Breast epithelium (tissue), 3 donors: ENCODE data around the gene UGT1A3.
"Not testable (repeated sequence)": the region's sequence is repeated elsewhere in the genome, so short reads cannot be mapped to it uniquely, and the experiment has no call there.

Experiments
- POLR2A ChIP-seq: fragments of 450-650 bp; IDR thresholded peaks from one replicate; pipeline ENCODE4 v1.6.1; 2016; ENCODE audit warnings: antibody characterized with exemption, mild to moderate bottlenecking, moderate library complexity
- TF ChIP-seq, protein P1 (sequence below), 3 donors: fragments of 450-650 bp; IDR thresholded peaks; one replicate each; pipeline ENCODE4 v1.5.1; 2016 to 2017; ENCODE audit warnings: antibody characterized with exemption in 3 of 3, mild to moderate bottlenecking in 3 of 3, moderate library complexity in 3 of 3

DNA sequence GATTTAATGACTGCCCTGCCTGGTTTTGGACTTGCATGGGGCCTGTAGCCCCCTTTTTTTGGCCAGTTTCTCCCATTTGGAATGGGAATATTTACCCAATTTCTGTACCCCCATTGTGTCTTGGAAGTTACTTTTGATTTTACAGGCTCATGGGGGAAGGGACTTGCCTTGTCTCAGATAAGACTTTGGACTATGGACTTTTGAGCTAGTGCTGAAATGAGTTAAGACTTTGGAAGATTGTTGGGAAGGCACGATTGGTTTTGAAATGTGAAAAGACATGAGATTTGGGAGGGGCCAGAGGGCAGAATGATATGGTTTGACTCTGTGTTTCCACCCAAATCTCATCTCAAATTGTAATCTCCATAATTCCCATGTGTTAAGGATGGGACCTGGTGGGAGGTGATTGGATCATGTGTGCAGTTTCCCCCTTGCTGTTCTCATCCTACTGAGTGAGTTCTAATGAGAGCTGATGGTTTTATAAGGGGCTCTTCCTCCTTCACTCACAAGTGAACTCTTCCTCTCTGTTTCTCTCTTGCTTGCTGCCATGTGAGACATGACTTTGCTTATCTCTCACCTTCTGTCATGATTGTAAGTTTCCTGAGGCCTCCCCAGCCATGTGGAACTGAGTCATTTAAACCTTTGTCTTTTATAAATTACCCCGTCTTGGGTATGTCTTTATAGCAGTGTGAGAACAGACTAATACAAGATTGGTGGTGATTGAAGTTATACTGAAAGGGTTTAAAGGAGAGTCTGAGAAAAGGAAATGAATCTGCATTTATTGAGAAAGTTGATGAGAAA lies 22.6 kb downstream of the UGT1A3 start:
- TF ChIP-seq, protein P1, sequence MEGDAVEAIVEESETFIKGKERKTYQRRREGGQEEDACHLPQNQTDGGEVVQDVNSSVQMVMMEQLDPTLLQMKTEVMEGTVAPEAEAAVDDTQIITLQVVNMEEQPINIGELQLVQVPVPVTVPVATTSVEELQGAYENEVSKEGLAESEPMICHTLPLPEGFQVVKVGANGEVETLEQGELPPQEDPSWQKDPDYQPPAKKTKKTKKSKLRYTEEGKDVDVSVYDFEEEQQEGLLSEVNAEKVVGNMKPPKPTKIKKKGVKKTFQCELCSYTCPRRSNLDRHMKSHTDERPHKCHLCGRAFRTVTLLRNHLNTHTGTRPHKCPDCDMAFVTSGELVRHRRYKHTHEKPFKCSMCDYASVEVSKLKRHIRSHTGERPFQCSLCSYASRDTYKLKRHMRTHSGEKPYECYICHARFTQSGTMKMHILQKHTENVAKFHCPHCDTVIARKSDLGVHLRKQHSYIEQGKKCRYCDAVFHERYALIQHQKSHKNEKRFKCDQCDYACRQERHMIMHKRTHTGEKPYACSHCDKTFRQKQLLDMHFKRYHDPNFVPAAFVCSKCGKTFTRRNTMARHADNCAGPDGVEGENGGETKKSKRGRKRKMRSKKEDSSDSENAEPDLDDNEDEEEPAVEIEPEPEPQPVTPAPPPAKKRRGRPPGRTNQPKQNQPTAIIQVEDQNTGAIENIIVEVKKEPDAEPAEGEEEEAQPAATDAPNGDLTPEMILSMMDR (IDR thresholded peaks at IDR 0.05): not testable (repeated sequence)
- not testable (repeated sequence) for TF ChIP-seq POLR2A
